ENCODE measurements around the gene DDX20. TPM values are rescaled to one million over a fixed set of nuclear protein-coding genes. Genes with fewer than 3 reads are reported as not detected.

DDX20 gene
- total and polyA plus RNA-seq, 4 donors: 6.0 to 14.4 (median 8.0) TPM

DNA sequence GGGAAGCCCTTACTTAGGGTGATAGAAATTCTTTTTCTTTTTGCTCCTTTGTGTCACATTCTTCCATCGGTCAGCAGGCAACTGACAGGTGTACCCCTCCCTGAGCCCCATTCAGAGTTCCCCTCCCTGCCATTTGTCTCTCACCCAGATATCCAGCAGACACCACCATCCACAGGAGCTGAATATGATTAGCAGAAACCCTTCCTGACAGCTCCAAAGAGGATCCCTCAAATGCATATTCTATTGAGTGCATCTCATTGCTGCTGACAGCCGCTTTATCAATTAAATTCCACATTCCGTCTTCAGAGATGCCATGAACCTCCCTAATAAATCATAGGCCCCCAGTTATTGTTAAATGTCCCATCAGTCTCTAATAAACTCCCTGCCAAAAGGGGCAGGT lies 6.1 kb upstream of the DDX20 start:
- WGBS, 2 donors: 77 to 92% methylated on average over 3 of the region's 3 CpGs
- no peak for DNase-seq
- Histone ChIP-seq H3K36me3 (ENCODE audit: control insufficient read depth in 4 of 4, insufficient read depth in 4 of 4, low read length in 4 of 4) (no peaks in the 10 kb centered on the region), H3K4me3 (no peak overlapping the region), H3K9ac (ENCODE audit: insufficient read depth in 1 of 2, low read length in 2 of 2) (no peak overlapping the region), H3K27ac (ENCODE audit: low read depth in 1 of 2, low read length in 1 of 2) (no peak overlapping the region), H3K27me3 (ENCODE audit: control insufficient read depth in 3 of 3, insufficient read depth in 3 of 3, low read length in 2 of 3) (no peaks in the 10 kb centered on the region), H3K9me3 (ENCODE audit: control insufficient read depth in 4 of 4, insufficient read depth in 3 of 4, low read length in 3 of 4) (no peaks in the 10 kb centered on the region), H3K4me1 (ENCODE audit: control insufficient read depth in 5 of 5, insufficient read depth in 5 of 5, low read length in 5 of 5) (peaks cover 0 to 2% (median under 1%) of the 10 kb centered on the region in 5 donors)
- no peak for ATAC-seq (ENCODE audit: insufficient read depth, low FRiP score)
- no peak for TF ChIP-seq CTCF (IDR thresholded peaks at IDR 0.05; ENCODE audit: control extremely low read depth, extremely low read depth)

DNA sequence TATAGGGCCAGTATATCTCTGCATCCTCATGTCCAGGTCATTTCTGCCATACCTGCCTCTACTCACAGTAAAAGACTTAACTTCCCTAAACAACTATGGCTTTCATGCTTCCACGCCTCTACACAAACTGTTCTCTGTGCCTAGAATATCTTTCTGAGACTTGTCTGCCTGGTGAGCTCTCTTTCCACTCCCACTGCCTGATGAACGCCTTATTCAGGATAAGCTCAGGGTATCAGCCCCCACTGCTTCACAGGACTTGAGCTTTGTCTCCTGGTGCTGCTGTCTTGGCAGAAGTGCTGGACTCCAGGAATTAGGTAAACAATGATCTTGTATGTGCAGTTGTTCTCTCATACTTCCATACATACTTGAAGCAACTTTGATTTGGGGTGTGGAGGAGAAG lies 4.8 kb upstream of the DDX20 start:
- Histone ChIP-seq H3K9me3 (ENCODE audit: control insufficient read depth in 4 of 4, insufficient read depth in 3 of 4, low read length in 3 of 4) (peaks cover 0 to under 1% (median 0%) of the 10 kb centered on the region in 4 donors), H3K27me3 (ENCODE audit: control insufficient read depth in 3 of 3, insufficient read depth in 3 of 3, low read length in 2 of 3) (no peaks in the 10 kb centered on the region), H3K36me3 (ENCODE audit: control insufficient read depth in 4 of 4, insufficient read depth in 4 of 4, low read length in 4 of 4) (no peaks in the 10 kb centered on the region), H3K4me1 (ENCODE audit: control insufficient read depth in 5 of 5, insufficient read depth in 5 of 5, low read length in 5 of 5) (peaks cover 0 to 7% (median 1%) of the 10 kb centered on the region in 5 donors), H3K27ac (ENCODE audit: low read depth in 1 of 2, low read length in 1 of 2) (no peak overlapping the region), H3K9ac (ENCODE audit: insufficient read depth in 1 of 2, low read length in 2 of 2) (no peak overlapping the region), H3K4me3 (no peak overlapping the region)
- no peak for TF ChIP-seq CTCF (IDR thresholded peaks at IDR 0.05; ENCODE audit: control extremely low read depth, extremely low read depth)
- DNase-seq: no peak
- WGBS, 2 donors: 75 to 90% methylated on average over 2 of the region's 2 CpGs
- no peak for ATAC-seq (ENCODE audit: insufficient read depth, low FRiP score)

- Histone ChIP-seq H3K4me1 (ENCODE audit: control insufficient read depth in 5 of 5, insufficient read depth in 5 of 5, low read length in 5 of 5) (peaks cover 0 to 14% (median 3%) of the 10 kb centered on the region in 5 donors), H3K36me3 (ENCODE audit: control insufficient read depth in 4 of 4, insufficient read depth in 4 of 4, low read length in 4 of 4) (peaks cover 0 to 2% (median 0%) of the 10 kb centered on the region in 4 donors), H3K9me3 (ENCODE audit: control insufficient read depth in 4 of 4, insufficient read depth in 3 of 4, low read length in 3 of 4) (peaks cover 0 to 2% (median 0%) of the 10 kb centered on the region in 4 donors), H3K9ac (ENCODE audit: insufficient read depth in 1 of 2, low read length in 2 of 2) (no peak overlapping the region), H3K27me3 (ENCODE audit: control insufficient read depth in 3 of 3, insufficient read depth in 3 of 3, low read length in 2 of 3) (no peaks in the 10 kb centered on the region), H3K4me3 (no peak overlapping the region), H3K27ac (ENCODE audit: low read depth in 1 of 2, low read length in 1 of 2) (no peak overlapping the region)
- WGBS, 2 donors: 47 to 53% methylated on average over 2 of the region's 2 CpGs
- no peak for ATAC-seq (ENCODE audit: insufficient read depth, low FRiP score)
- no peak for DNase-seq
- TF ChIP-seq CTCF (IDR thresholded peaks at IDR 0.05; ENCODE audit: control extremely low read depth, extremely low read depth): no peak
These were observed 3.7 kb upstream of the DDX20 start for GRCh38 chr1:111751906-111752575.

Measured in lung (tissue), 12 donors.